Ascending aorta (tissue), 2 donors: Measurements from ENCODE around the gene GDF9. TPM values are rescaled to one million over a fixed set of nuclear protein-coding genes. Genes with fewer than 3 reads are reported as not detected.

Experiments
- DNase-seq, 2 donors: peaks; one replicate each; pipeline ENCODE4 v3.0.0-alpha.2; 2019; ENCODE audit warnings: low spot score in 2 of 2
- H3K27ac ChIP-seq, 2 donors: fragments of 200-600 bp; sonication (generic); one replicate each; pipeline ENCODE4 v1.5.1; 2016 to 2017; ENCODE audit warnings: mild to moderate bottlenecking in 1 of 2
- H3K27me3 ChIP-seq: fragments of 200-600 bp; sonication (generic); one replicate; pipeline ENCODE4 v1.5.1; 2017
- H3K36me3 ChIP-seq, 2 donors: fragments of 200-600 bp; sonication (generic); one replicate each; pipeline ENCODE4 v1.5.1; 2016
- H3K4me1 ChIP-seq, 2 donors: fragments of 200-600 bp; sonication (generic); one replicate each; pipeline ENCODE4 v1.5.1; 2016 to 2017; ENCODE audit warnings: mild to moderate bottlenecking in 1 of 2
- H3K4me3 ChIP-seq, 2 donors: fragments of 200-600 bp; sonication (generic); one replicate each; pipeline ENCODE4 v1.5.1; 2016 to 2017; ENCODE audit warnings: mild to moderate bottlenecking in 1 of 2
- H3K9me3 ChIP-seq, 2 donors: fragments of 200-600 bp; sonication (generic); one replicate each; pipeline ENCODE4 v1.5.1; 2016
- intact Hi-C: fragments of 100-400 bp; cut with DNase I; formaldehyde crosslinking; loops from one replicate; pipeline ENCODE4 v1.15.1; 2023
- total RNA-seq: library from RNA; depleted of rRNA; stranded (reverse); fragments of >200 nt; gene quantifications from one replicate; pipeline ENCODE4 v1.1.0, GENCODE V29; 2016
- TF ChIP-seq, protein P1 (sequence below), 3 experiments: fragments of 200-600 bp in 2 of 3; fragments of 450-650 bp in 1 of 3; sonication (generic) in 2 of 3; IDR thresholded peaks; one replicate each; pipeline ENCODE4 v1.5.1; 2016 to 2019; ENCODE audit warnings: antibody characterized with exemption in 3 of 3, mild to moderate bottlenecking in 1 of 3, moderate library complexity in 1 of 3

The GDF9 gene
- total RNA-seq, 1 donor from 2014 or later: not detected

DNA sequence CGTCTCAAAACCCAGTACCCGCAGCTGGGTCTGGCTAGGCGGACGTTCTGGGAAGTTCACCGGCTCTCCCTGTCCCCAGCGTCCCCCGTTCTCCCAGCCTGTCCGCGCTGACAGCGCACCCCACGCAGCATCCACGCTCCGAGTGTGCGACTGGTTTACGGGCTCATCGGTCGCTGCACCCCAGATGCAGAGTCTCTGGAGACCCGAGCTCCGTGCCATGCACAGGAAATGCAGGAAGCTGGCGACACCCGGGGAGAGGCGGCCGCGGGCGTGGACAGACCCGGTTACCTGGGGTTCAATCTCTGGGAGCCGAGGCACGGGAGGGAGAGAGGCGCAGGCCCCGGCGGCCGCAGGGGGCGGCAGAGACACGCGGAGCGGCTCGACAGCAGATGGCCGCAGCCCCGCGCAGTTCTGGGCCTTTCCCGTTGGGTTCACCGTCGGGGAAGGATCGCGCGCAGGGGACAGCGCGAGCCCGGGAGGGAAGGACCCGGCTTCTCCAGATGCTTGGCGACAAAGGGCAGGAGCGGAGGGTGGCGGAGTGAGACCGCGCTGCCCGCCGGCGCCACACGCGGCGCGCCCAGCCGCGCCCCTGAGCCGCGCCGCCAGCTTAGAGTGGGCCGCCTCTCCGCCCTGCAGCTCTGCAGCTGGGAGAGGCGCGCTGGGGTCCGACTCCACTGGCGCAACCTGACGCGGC is 36.4 kb downstream of the GDF9 start:
- Histone ChIP-seq H3K4me1 (peaks cover 5 to 9% of the 10 kb centered on the region in 2 donors), H3K27ac (peak overlapping the region; percentile 18 to 55), H3K27me3 (no peaks in the 10 kb centered on the region), H3K9me3 (no peaks in the 10 kb centered on the region), H3K36me3 (no peaks in the 10 kb centered on the region), H3K4me3 (peak overlapping the region; percentile 74 to 78)
- intact Hi-C loops: loop anchor here (1.0 to 5.0 kb wide), 2 partner anchors 36 to 52 kb away; partner anchors contain the start of genes GDF9 and UQCRQ
- DNase-seq: peak in 1 of 2 donors; percentile 85
- TF ChIP-seq, protein P1, sequence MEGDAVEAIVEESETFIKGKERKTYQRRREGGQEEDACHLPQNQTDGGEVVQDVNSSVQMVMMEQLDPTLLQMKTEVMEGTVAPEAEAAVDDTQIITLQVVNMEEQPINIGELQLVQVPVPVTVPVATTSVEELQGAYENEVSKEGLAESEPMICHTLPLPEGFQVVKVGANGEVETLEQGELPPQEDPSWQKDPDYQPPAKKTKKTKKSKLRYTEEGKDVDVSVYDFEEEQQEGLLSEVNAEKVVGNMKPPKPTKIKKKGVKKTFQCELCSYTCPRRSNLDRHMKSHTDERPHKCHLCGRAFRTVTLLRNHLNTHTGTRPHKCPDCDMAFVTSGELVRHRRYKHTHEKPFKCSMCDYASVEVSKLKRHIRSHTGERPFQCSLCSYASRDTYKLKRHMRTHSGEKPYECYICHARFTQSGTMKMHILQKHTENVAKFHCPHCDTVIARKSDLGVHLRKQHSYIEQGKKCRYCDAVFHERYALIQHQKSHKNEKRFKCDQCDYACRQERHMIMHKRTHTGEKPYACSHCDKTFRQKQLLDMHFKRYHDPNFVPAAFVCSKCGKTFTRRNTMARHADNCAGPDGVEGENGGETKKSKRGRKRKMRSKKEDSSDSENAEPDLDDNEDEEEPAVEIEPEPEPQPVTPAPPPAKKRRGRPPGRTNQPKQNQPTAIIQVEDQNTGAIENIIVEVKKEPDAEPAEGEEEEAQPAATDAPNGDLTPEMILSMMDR (IDR thresholded peaks at IDR 0.05): peak; percentile 70 to 95 (median 92)

DNA sequence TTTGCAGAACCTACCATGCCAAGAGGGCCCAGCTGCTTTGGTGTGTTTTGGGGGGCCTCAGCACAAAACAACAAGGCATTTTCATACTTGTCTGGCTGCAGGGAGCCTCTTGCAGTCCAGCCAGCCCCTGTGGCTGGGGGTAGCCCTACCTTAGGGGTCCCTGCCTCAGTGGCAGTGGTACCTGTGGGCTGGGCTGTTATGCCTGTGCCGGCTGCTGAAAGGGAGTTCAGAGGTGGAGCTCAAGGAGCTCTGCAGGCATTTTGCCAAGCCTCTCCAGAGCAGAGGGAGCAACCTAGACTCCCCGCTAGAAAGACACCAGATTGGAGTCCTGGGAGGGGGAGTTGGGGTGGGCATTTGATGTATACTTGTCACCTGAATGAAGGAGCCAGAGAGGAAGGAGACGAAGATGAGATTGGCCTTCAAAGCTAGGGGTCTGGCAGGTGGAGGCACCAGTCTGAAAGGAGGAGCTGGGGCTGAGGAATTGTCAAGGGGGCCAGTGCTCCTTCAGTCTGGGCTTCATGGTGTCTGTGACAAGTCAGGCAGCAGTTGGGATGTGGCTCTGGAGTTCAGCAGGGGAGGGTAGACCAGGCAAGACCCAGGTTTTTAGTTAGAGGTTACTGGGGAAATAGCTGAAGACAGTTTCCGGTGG is 37.3 kb downstream of the GDF9 start:
- TF ChIP-seq, protein P1 (IDR thresholded peaks at IDR 0.05): no peak
- peak in 1 of 2 donors; percentile 60 for DNase-seq
- Histone ChIP-seq H3K4me3 (peak overlapping the region in 1 of 2 donors; percentile 78), H3K27ac (no peak overlapping the region), H3K36me3 (no peaks in the 10 kb centered on the region), H3K4me1 (peaks cover 5 to 9% of the 10 kb centered on the region in 2 donors), H3K27me3 (no peaks in the 10 kb centered on the region), H3K9me3 (no peaks in the 10 kb centered on the region)
- intact Hi-C loops: no loop called here

DNA sequence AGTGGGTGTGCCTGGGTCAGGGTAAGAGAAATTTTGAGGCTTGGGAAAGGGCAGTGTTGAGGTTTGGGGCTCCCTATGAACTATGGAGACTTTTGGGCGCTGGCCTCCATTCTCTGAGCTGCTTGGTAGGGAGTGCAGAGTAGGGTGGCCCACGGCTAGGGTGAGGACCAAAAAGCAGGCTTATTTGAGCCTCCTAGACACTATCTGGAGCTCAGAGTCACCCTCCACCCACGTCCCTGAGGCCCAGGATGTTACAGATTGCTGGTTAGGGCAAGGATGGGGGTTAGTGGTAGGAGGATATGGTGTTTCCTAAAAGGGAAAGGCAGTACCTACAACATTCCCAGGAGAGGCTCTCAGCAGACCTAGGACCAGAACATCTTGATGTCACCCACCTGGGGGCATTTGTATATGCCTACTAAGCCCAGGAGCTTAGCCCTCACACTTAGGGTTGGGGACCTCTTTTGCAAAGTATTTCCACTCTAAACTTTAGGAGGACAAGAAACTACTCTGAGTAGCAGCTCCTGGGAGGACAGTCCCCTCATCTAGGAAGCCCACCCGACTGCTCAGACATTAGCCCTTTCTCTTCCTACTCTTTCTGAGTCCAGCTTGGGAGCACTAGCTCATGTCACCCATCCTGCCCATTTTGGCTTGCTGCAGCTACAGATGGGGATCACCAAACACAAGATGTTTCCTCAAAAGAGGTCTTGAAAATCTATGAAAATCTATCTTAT is 38.2 kb downstream of the GDF9 start:
- peaks cover 10 to 11% of the 10 kb centered on the region in 2 donors for H3K4me1 ChIP-seq
- no peaks in the 10 kb centered on the region for H3K27me3 ChIP-seq
- H3K4me3 ChIP-seq: no peak overlapping the region
- TF ChIP-seq, protein P1 (IDR thresholded peaks at IDR 0.05): no peak
- no peak overlapping the region for H3K27ac ChIP-seq
- DNase-seq: peak in 1 of 2 donors; percentile 54
- no peaks in the 10 kb centered on the region for H3K36me3 ChIP-seq
- intact Hi-C loops: no loop called here
- H3K9me3 ChIP-seq: no peaks in the 10 kb centered on the region

DNA sequence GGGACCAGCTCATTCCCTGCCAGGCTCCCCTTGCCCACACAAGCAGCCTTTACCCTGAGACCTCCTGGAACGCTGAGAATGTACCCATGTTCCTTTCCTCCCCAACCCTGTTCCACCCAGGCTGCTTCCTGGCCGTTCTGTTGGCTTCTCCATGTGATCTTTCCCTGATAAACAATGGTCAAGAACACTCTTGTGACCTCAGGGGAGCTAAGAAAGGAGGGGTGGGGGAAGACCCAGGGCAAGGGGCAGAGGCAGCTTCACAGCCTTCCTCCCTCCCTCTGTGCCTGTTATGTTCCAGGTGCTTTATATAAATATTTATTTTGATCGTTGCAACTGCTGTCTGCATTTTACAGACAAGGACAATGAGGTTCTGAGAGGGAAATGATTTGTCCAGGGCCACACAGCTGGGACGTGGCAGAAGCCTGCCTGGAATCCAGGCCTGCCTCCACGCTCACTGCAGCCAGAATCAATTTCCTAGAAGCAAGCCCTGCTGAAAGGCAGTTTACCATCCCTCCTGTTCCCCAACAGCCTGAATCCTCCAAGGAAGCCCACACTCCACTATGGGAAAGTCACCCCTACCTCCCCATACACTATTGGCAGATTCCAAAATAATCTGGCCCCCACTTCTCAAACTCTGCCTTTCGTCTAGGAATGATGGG is 39.7 kb downstream of the GDF9 start:
- TF ChIP-seq, protein P1 (IDR thresholded peaks at IDR 0.05): no peak
- intact Hi-C loops: no loop called here
- H3K36me3 ChIP-seq: no peaks in the 10 kb centered on the region
- H3K9me3 ChIP-seq: no peaks in the 10 kb centered on the region
- no peak overlapping the region for H3K4me3 ChIP-seq
- no peak overlapping the region for H3K27ac ChIP-seq
- peak in 1 of 2 donors; percentile 13 for DNase-seq
- no peaks in the 10 kb centered on the region for H3K27me3 ChIP-seq
- peaks cover 12 to 14% of the 10 kb centered on the region in 2 donors for H3K4me1 ChIP-seq

DNA sequence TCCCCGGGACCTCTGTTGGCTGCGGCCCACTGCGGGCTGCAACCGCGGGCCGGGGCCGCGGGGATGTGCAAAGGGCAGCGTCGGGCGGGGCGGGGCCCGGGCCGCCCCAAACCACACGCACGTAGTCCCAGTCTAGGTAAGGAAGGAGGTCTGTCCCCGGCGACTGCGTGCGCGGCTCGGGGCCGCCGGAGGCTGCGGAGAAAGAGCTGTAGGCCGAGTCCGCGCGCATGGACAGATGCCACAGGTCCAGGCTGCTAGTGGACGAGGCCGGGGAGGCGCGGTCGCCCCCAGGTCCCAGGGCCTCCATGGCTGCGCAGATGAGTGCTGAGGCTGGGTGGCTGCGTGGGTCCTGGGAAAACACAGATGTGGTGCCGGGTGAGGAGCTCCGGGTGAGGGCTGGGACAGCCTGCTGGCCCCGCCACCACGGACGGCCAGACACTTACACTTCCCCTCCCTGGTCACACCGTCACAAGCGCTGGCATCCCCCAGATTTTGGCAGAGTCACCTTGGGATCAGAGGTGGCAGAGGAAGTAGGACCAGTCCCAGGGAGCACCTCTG is 40.4 kb downstream of the GDF9 start:
- Histone ChIP-seq H3K4me3 (peak overlapping the region; percentile 27 to 47), H3K36me3 (no peaks in the 10 kb centered on the region), H3K4me1 (peaks cover 10 to 14% of the 10 kb centered on the region in 2 donors), H3K27ac (no peak overlapping the region), H3K9me3 (no peaks in the 10 kb centered on the region), H3K27me3 (no peaks in the 10 kb centered on the region)
- intact Hi-C loops: no loop called here
- peak in 1 of 2 donors; percentile 63 for DNase-seq
- TF ChIP-seq, protein P1 (IDR thresholded peaks at IDR 0.05): no peak
